CD4-positive, alpha-beta T cell treated with Interleukin-17A for 1 hour (primary cell): ENCODE data around the gene MCM7.
A peak's percentile ranks its signal among the peaks of the same experiment; 100 is the strongest.
"Not testable (repeated sequence)": the region's sequence is repeated elsewhere in the genome, so short reads cannot be mapped to it uniquely, and the experiment has no call there.

Source experiments
- DNase-seq: peaks from one replicate; pipeline ENCODE4 v3.0.0-alpha.2; 2020

MCM7 gene

GRCh38 chr7:100101016-100101862 lies at the start of gene MCM7, which contains the start of gene AP4M1:
MCM7 (minus strand) TSS chr7:100101397; CDS start chr7:100101294, 103 bp downstream.
AP4M1 (plus strand) TSS chr7:100101643; CDS start chr7:100101715, 72 bp downstream.
- DNase-seq = peak; percentile 97

- peak; percentile 99 for DNase-seq
Observed at GRCh38 chr7:100148559-100149328, 47.5 kb upstream of the MCM7 start, which contains the start of gene LAMTOR4. LAMTOR4 (plus strand) TSS chr7:100148918; CDS start chr7:100148973, 55 bp downstream.

- DNase-seq = no peak
Observed at GRCh38 chr7:100148225-100148558, 47.0 kb upstream of the MCM7 start.

- DNase-seq = no peak
Observed at GRCh38 chr7:100147278-100147677, 46.1 kb upstream of the MCM7 start.

GRCh38 chr7:100146350-100146749 lies 45.2 kb upstream of the MCM7 start:
- not testable (repeated sequence) for DNase-seq

GRCh38 chr7:100142461-100142860 lies 41.3 kb upstream of the MCM7 start:
- DNase-seq = no peak

- no peak for DNase-seq
Observed at GRCh38 chr7:100141555-100141949, 40.4 kb upstream of the MCM7 start.

GRCh38 chr7:100137851-100138760 lies 36.9 kb upstream of the MCM7 start:
- DNase-seq = no peak

- DNase-seq = peak; percentile 78
Observed at GRCh38 chr7:100132697-100133151, 31.5 kb upstream of the MCM7 start.

GRCh38 chr7:100132126-100132525 lies 30.9 kb upstream of the MCM7 start:
- no peak for DNase-seq

- peak; percentile 84 for DNase-seq
Observed at GRCh38 chr7:100130608-100131453, 29.6 kb upstream of the MCM7 start.

GRCh38 chr7:100130220-100130607 lies 29.0 kb upstream of the MCM7 start:
- DNase-seq = not testable (repeated sequence)

- no peak for DNase-seq
Observed at GRCh38 chr7:100128637-100128963, 27.4 kb upstream of the MCM7 start.

GRCh38 chr7:100127866-100128636 lies 26.9 kb upstream of the MCM7 start:
- DNase-seq = peak; percentile 29

- DNase-seq = peak; percentile 95
Observed at GRCh38 chr7:100126931-100127865, 26.0 kb upstream of the MCM7 start, which contains the start of gene MBLAC1. MBLAC1 (plus strand) TSS chr7:100126967; CDS start chr7:100127396, 429 bp downstream.

- no peak for DNase-seq
Observed at GRCh38 chr7:100126239-100126930, 25.2 kb upstream of the MCM7 start.

GRCh38 chr7:100124301-100125230 lies 23.4 kb upstream of the MCM7 start:
- no peak for DNase-seq

GRCh38 chr7:100122568-100122967 lies 21.4 kb upstream of the MCM7 start:
- DNase-seq = no peak
